Stimulated activated CD4-positive, alpha-beta T cell treated with anti-CD3 and anti-CD28 coated beads, Interleukin-12 subunit alpha, Interleukin-12 subunit beta, amount 100 ng/mL, for 4 hours (primary cell): ENCODE measurements around the gene ELMO1.

ENCODE experiments used
- DNase-seq: peaks from one replicate; pipeline ENCODE4 v3.0.0-alpha.2; 2020

The ELMO1 gene

GRCh38 chr7:37448636-37449361 is at the start of gene ELMO1:
ELMO1 (minus strand) TSS chr7:37448864; CDS start chr7:37342690, 106,174 bp downstream.
- peak; percentile 61 for DNase-seq

DNA sequence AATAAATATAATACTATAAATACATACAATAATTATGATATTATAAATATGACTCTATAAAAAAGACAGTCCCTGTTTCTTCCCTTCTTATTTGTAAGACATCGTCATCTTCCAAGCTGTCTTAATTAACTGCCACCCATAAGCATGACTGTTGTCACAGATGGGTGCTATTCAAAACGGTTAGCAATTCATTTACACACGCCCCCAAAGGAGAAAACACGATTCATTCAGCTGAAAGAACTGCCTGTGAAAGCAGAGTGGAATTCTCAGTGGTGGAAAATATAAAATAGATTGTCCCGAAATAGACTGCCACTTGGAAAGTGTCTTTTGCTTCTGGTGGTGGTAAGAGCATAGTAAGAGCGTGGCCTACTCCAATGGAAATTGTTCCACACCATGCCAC is 48.9 kb upstream of the ELMO1 start:
- DNase-seq = no peak

DNA sequence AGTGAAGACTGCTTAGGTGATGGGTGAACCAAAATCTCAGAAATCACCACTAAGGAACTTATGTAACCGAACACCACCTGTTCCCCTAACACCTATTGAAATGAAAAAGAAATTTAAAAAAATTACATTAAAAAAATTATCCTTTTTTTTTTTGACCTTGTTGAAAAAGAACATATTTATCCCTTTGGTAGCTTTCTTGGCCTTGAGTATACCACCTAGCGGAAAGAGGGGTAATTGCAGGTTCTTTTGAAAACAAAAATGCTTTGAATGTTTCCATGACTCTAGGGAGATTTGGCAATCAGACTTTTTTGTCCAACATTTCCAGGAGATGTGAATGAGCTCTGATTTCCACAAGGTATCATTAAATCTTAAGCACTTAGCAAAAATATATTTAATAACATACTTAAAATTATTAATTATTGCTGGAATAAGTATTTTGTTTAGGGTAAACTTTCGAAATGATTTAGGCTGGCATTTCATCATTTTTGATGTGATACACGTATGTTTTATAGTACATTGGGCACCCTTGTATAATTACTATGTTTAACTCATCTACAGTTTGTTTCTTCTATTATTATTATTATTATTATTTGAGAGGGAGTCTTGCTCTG is 47.0 kb upstream of the ELMO1 start:
- no peak for DNase-seq

DNA sequence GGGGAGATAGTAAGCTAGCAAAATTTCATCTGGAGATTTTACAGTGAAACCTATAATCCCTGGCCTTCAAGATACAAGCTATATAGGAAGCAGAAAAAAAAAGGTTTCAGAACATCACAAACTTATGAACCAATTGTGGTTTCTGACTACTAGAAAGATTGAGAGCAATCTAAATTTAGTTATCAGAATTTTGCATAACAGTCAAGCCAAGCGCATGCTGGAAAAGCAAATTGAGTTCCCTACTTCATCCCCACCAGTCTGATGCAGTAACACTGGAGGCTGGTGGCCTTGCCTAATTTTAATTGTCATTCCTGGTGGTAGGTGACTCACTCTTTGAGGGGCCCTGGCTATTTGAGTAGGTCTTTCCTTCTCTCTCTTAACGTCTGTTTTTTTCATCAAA is 46.3 kb upstream of the ELMO1 start:
- no peak for DNase-seq

DNA sequence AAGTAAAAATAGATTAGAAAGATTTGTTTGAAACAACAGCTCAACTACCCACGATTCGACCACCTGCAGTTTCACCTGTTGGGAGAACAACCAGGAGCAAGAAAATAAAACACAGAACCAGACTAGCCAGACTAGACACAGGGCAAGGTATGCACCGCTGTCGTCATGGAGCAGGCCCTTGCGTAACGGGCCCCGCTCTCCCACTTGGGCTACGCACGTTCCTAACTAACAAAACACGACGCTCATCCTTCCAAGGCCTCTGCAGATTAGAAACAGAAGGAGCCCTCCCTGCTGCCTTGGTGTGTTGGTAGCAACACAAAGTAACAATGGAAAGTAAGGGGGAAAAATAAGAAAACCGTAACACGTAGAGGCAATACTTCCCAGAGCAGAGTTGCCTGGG is 45.1 kb upstream of the ELMO1 start:
- no peak for DNase-seq

- no peak for DNase-seq
Measured at GRCh38 chr7:37493123-37493522, 44.5 kb upstream of the ELMO1 start.

DNA sequence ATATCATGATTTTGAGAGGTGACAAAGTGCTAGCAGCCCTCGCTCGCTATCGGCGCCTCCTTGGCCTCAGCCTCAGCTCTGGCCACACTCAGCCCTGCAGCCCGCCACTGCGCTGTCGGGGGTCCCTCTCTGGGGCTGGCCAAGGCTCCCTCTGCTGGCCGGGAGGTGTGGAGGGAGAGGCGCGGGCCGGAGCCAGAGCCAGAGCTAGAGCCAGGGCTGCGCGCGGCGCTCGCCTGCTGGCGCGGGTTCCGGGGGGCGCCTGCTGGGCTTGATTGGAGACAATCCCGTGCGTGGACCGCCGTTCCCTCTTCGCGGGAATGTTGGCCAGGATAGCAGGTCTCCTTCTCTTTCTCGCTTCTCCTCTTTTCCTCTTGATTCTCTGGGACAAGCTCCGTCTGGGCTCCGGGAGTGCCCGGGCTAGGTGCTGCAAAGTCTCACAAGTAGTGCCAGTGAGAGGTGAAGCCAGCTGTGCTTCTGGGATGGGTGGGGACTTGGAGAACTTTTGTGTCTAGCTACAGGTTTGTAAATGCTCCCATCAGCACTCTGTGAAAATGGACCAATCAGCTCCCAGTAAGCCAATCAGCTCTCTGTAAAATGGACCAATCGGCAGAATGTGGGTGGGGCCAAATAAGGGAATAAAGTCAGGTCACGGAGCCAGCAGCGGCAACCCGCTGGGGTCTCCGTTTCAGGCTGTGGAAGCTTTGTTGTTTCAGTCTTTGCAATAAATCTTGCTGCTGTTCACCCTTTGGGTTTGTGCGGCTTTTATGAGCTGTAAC is 43.4 kb upstream of the ELMO1 start:
- DNase-seq = no peak

- no peak for DNase-seq
Measured at GRCh38 chr7:37489703-37490102, 41.0 kb upstream of the ELMO1 start.

GRCh38 chr7:37488163-37488764 is 39.6 kb upstream of the ELMO1 start:
- DNase-seq = no peak

- DNase-seq = no peak
Measured at GRCh38 chr7:37484426-37485073, 35.9 kb upstream of the ELMO1 start.

DNA sequence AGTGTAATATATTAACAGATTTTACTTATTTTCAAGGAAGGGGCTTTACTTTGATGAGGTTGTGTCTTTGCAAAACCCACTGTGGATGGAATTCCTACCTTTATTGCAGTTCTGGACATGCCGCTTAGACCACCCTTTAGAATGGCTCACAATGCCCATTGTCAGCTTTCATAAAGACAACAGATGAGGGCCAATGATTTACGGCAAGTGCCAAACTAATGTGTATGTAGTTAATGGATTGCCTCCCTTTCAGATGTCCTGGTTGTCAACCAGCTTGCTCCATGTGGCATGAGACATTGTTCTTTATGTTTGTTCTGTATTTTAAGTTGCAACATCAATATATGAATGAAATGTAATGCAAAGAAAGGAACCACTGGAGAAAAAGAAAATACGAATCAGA is 35.0 kb upstream of the ELMO1 start:
- no peak for DNase-seq

GRCh38 chr7:37482953-37483352 is 34.3 kb upstream of the ELMO1 start:
- no peak for DNase-seq

DNA sequence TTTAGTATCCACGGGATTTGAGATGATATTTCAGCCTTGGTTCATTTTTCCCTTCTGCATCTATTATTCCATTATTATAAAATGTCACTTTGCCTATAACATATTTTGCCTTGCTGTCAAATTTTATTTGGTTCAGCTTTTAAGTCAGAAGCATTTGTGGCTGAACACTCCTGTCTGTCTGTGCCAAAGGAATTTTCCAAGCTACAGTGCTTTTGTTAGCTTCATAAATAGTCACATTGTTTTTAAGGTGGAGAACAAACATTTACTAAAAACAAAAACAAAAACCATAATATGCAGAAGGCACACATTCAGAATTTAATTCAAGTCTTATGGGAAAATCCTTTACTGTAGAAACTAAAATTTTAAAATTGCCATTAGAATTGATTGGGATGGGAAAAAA is 33.8 kb upstream of the ELMO1 start:
- DNase-seq = no peak

DNA sequence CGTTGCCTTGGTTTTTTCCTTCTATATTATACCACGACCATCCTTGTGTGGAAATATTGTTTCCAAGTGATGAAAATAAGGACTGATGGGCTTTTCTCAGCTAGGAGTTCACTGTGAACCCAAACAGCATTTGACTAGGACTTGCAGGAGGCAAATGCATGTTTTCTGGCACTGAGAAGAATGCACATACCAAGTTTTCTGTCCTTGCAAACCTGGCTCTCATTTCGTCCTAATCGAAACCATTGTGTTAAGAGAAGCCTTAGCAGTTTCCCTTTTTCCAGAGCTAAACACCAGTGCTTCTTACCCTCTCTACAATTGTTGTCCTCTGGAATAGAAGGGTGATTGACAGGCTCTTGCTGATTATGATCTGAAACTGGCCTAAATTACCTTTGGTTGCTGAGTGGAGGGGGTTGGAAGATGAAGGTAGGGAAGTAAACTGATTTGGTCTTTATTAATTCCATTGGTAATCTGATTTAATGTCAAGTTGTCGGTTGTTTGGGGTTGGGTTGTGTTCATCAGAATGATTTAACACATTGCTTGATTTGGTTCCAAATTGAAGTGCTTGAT is 33.1 kb upstream of the ELMO1 start:
- DNase-seq = no peak

DNA sequence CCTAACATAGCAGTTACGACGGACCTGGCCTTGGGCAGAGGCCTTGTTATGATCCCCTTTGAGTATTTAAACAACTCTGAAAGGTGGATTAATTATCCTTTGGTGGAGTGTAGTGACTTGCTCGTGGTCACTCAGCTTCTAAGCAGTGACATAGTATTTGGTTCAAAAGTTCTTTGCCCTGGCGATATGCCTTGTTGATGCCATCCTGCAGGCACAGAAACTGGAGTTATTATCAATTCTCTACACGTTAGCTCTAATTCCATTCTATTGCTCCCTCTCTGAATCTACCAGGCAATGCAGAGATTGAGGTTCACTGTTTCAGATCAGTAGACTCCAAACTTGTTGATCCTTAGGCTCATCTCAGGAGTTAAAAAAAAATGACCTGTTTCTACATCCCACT is 32.5 kb upstream of the ELMO1 start:
- no peak for DNase-seq

DNA sequence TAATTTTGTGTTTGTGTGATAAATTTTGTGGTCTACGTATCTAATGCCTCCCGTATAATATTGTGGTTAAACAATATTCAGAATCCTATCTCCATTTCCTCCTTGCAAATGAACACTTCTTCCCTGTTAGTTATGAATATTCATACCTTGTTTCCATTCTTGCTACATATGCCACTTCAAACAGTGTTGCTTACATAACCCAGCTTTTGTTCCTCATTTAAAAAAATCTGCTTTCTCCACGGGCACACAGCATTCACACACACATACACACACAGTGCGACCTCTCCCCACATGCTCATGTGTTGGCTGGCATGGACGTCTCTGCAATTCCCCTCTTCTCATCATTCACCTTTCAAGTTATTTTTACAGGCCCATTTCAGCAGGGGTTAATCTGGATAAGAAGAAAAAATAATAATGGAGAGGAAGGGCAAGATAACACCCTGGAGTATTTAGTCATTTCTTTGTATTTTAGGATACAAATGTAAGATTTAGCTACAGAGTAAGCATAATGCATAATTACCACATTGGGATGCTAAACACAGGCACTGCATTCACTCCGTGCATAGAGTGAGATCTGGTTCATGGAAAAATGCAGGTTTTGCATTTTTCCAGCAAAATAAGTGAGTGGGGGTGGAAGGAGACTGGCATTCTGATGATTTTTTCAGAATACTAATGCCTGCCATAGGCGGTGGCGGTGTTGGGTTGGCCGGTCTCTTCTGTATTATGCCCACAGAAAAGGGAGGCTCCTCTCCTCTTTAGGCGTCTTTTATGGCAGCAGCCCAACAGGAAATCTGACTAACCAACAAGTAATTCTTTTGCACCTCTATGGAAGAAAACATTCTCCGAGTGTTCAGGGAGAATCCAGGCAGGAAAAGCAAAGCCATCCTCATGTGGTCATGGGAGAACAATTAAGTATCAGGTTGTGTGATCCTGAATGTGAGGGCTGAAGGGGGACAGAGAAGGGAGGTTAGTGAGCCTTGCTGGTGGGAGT is 31.7 kb upstream of the ELMO1 start:
- DNase-seq = no peak

GRCh38 chr7:37476881-37477450 is 28.3 kb upstream of the ELMO1 start:
- DNase-seq = no peak

DNA sequence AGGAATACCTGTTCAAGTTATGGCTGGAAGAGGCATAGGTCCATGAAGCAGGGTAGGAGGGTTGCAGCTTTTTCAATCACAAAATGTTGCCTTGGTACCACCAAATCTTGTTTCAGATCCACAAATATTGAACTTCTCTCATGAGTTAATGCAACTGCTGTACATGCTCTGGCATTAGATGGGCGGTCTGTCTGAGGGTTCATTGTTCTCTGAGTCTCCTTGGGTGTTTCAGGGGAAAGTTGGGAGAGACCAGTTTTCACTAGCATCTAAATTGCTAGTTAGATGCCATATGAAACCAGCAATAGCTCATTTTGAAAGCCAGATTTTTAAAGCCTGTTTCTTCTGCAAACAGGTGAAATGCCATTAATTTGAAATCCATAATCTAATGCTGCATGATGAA is 27.8 kb upstream of the ELMO1 start:
- DNase-seq = no peak

GRCh38 chr7:37475646-37476045 is 27.0 kb upstream of the ELMO1 start:
- DNase-seq = no peak

- DNase-seq = no peak
Measured at GRCh38 chr7:37471619-37472018, 23.0 kb upstream of the ELMO1 start.

- no peak for DNase-seq
Measured at GRCh38 chr7:37467002-37467401, 18.3 kb upstream of the ELMO1 start.
